Calu3 (cell line): ENCODE data around the gene GTPBP3. TPM values are rescaled to one million over a fixed set of nuclear protein-coding genes. Genes with fewer than 3 reads are reported as not detected.

Experiments
- BruUV-seq: library from RNA; stranded (reverse); fragments of 400-500 nt; replicated peaks from 2 replicates; lab custom pipeline; 2021; lab: Mats Ljungman, UMichigan
- CTCF ChIA-PET: fragments of 300-600 bp; sonication (Branson Sonifier 250); formaldehyde crosslinking; loops from one replicate; lab custom pipeline; 2022; ENCODE audit warnings: antibody characterized with exemption; lab: Charles Lee
- DNase-seq: peaks from one replicate; pipeline ENCODE4 v3.0.0; 2022
- H3K27ac Mint-ChIP-seq: one replicate; pipeline ENCODE4 v1.8.0; 2022; ENCODE audit warnings: mixed read lengths; ENCODE audit not compliant: unreplicated experiment
- H3K27me3 Mint-ChIP-seq: one replicate; pipeline ENCODE4 v1.8.0; 2022; ENCODE audit warnings: mixed read lengths; ENCODE audit not compliant: unreplicated experiment
- H3K36me3 Mint-ChIP-seq: one replicate; pipeline ENCODE4 v1.8.0; 2022; ENCODE audit warnings: mild to moderate bottlenecking, moderate library complexity, mixed read lengths; ENCODE audit not compliant: insufficient read depth, unreplicated experiment
- H3K4me1 Mint-ChIP-seq: one replicate; pipeline ENCODE4 v1.8.0; 2022; ENCODE audit warnings: mild to moderate bottlenecking, low read depth, mixed read lengths; ENCODE audit not compliant: unreplicated experiment
- H3K4me3 Mint-ChIP-seq: one replicate; pipeline ENCODE4 v1.8.0; 2022; ENCODE audit warnings: mild to moderate bottlenecking, low read depth, moderate library complexity, mixed read lengths; ENCODE audit not compliant: unreplicated experiment
- H3K9me3 Mint-ChIP-seq: one replicate; pipeline ENCODE4 v1.8.0; 2022; ENCODE audit warnings: low read depth, mixed read lengths; ENCODE audit not compliant: unreplicated experiment
- intact Hi-C: fragments of 100-400 bp; cut with micrococcal nuclease; formaldehyde crosslinking; loops from one replicate; pipeline ENCODE4 v1.10.0; 2022; ENCODE audit not compliant: unreplicated experiment
- total RNA-seq: library from RNA; stranded (reverse); gene quantifications from 2 replicates; pipeline ENCODE4 v1.2.3, GENCODE V29; 2022
- TF ChIP-seq, protein P1 (sequence below): fragments of 200-600 bp; IDR thresholded peaks from one replicate; pipeline ENCODE4 v1.8.0; 2022; ENCODE audit warnings: antibody characterized with exemption; ENCODE audit not compliant: unreplicated experiment

The GTPBP3 gene
- total RNA-seq, 1 experiment from 2014 or later: 40.9 TPM

DNA sequence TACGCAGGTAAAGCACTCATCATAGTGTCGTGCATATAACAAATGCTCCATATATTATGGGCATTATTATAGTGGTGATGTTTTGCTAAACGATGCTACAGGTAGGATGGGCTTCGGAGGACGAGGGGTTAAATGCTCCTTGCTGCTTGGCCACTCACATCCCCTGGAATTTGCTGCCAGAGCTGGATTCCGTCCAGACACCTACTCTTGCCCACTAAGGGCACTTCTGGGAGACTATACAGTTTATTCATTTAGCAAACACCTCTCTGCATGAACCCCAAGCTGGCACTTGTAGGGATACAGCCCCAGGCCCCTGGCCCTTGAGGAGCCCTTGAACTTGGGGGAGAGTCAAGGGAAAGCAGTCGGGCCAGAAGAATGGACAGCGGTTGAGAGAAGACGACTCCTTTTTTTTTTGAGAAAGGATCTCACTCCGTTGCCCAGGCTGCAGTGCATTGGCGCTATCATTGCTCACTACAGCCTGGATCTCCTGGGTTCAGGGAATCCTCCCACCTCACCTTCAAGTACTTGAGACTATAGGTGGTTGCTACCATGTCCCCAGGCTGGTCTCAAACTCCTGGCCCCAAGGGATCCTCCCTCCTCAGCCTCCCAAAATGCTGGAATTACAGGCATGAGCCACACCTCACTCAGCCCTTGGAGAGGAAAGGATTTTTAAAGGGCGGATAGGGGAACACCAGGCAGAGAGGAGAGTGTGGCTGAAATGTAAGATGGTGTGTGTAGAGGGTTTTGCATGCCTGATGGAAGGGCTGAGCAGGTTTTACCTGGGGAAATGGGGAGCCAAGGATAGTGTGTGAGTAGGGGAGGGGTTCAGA is 32.8 kb upstream of the GTPBP3 start:
- intact Hi-C loops: no loop called here
- H3K4me3 Mint-ChIP-seq: peak overlapping the region; percentile 72
- H3K27ac Mint-ChIP-seq: no peak overlapping the region
- TF ChIP-seq, protein P1, sequence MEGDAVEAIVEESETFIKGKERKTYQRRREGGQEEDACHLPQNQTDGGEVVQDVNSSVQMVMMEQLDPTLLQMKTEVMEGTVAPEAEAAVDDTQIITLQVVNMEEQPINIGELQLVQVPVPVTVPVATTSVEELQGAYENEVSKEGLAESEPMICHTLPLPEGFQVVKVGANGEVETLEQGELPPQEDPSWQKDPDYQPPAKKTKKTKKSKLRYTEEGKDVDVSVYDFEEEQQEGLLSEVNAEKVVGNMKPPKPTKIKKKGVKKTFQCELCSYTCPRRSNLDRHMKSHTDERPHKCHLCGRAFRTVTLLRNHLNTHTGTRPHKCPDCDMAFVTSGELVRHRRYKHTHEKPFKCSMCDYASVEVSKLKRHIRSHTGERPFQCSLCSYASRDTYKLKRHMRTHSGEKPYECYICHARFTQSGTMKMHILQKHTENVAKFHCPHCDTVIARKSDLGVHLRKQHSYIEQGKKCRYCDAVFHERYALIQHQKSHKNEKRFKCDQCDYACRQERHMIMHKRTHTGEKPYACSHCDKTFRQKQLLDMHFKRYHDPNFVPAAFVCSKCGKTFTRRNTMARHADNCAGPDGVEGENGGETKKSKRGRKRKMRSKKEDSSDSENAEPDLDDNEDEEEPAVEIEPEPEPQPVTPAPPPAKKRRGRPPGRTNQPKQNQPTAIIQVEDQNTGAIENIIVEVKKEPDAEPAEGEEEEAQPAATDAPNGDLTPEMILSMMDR: no peak
- no peaks in the 10 kb centered on the region for H3K27me3 Mint-ChIP-seq
- peaks cover 17% of the 10 kb centered on the region for H3K4me1 Mint-ChIP-seq
- no peak for DNase-seq
- H3K9me3 Mint-ChIP-seq: no peaks in the 10 kb centered on the region
- H3K36me3 Mint-ChIP-seq: peaks cover 37% of the 10 kb centered on the region
- CTCF ChIA-PET: interaction anchor here (0.6 to 1.1 kb wide), 5 partner anchors 11 to 81 kb away, joined by 3 to 18 read pairs (median 5); partner anchors contain the start of gene ANO8
- BruUV-seq: no TSS peak

DNA sequence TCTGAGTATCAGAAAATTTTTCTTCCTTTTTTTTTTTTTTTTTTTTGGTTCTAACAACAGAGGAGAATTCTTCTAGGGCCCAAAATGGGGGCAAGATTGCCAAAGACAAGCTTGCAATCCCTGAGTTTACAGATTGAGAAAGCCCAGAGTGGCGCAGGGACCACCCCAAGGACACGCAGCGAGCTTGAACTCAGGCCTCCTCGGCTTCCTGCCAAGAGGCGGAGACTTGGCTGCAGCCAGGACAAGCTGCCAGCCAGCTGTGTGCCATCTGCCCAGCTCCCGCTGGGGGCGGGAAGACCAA is 32.2 kb upstream of the GTPBP3 start:
- CTCF ChIA-PET: interaction anchor here (0.5 to 1.1 kb wide), 8 partner anchors 12 to 611 kb away, joined by 3 to 18 read pairs (median 5); partner anchors contain the start of gene ANO8
- no peaks in the 10 kb centered on the region for H3K27me3 Mint-ChIP-seq
- BruUV-seq: no TSS peak
- H3K36me3 Mint-ChIP-seq: peaks cover 42% of the 10 kb centered on the region
- H3K9me3 Mint-ChIP-seq: no peaks in the 10 kb centered on the region
- H3K27ac Mint-ChIP-seq: no peak overlapping the region
- no peak for DNase-seq
- intact Hi-C loops: no loop called here
- peak overlapping the region; percentile 72 for H3K4me3 Mint-ChIP-seq
- H3K4me1 Mint-ChIP-seq: peaks cover 17% of the 10 kb centered on the region
- TF ChIP-seq, protein P1: no peak

DNA sequence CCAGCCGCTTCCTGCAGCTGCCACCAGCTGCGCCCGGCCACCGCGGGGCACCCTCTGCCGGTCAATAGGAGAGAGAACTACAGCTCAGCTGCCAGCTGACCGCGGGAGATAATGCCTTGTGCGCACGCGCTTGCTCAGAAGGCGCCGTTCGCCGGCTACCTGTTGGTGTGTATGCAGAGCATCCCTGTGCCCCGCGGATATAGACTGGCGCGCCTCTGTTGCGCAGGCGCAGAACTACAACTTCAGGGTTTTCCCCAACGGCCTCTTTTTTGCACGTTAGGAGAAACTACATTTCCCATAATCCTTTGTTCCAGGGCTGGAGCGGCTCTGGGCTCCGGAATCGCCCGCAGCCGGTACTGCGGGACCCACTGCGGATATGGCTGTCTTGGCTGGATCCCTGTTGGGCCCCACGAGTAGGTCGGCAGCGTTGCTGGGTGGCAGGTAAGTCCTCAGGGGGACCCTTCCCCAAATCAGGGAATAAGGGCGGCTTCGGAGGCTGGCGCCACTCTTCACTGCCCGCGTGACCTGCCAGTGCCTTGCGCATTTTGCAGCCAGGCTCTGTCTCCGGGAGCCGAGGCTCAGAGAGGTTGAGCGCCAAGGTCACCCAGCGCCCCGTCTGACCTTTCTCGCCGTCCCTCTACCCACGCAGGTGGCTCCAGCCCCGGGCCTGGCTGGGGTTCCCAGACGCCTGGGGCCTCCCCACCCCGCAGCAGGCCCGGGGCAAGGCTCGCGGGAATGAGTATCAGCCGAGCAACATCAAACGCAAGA is 31.7 kb upstream of the GTPBP3 start, which contains the start of gene MRPL34:
TSS of gene MRPL34 (plus strand) at position 356 of the 768 bp plus-strand sequence. CDS start at position 377, 21 bp downstream.
- intact Hi-C loops: no loop called here
- TF ChIP-seq, protein P1: peak; percentile 62
- CTCF ChIA-PET: interaction anchor here (0.5 to 1.1 kb wide), 8 partner anchors 12 to 610 kb away, joined by 3 to 18 read pairs (median 5); partner anchors contain the start of gene ANO8
- Mint-ChIP-seq H3K4me3 (peak within 1 kb of the TSS; percentile 72), H3K27me3 (no peaks in the 10 kb centered on the region), H3K27ac (no peak within 1 kb of the TSS), H3K4me1 (peaks cover 17% of the 10 kb centered on the region), H3K9me3 (no peaks in the 10 kb centered on the region), H3K36me3 (peaks cover 45% of the 10 kb centered on the region)
- BruUV-seq: no TSS peak
- peak; percentile 94 for DNase-seq

DNA sequence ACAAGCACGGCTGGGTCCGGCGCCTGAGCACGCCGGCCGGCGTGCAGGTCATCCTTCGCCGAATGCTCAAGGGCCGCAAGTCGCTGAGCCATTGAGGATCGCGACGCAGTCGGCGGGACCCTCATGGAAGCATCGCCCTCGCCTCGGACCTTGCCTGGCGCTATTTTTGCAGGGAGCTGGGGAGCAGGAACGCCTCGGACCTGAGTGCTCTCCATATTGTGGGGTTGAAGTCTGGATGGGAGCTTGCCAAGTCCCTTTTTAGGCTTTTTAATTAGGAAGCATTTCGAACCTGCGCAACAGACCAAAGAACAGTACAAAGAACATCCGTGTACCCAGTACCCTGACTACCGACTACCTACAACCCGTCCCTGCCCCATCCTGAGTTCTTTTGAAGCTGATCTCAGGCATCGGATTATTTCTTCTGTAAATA is 31.1 kb upstream of the GTPBP3 start:
- H3K4me1 Mint-ChIP-seq: peaks cover 20% of the 10 kb centered on the region
- no peak overlapping the region for H3K27ac Mint-ChIP-seq
- intact Hi-C loops: no loop called here
- TF ChIP-seq, protein P1: no peak
- H3K9me3 Mint-ChIP-seq: no peaks in the 10 kb centered on the region
- no TSS peak for BruUV-seq
- peak overlapping the region; percentile 72 for H3K4me3 Mint-ChIP-seq
- H3K36me3 Mint-ChIP-seq: peaks cover 45% of the 10 kb centered on the region
- no peak for DNase-seq
- no peaks in the 10 kb centered on the region for H3K27me3 Mint-ChIP-seq
- CTCF ChIA-PET: no interaction called here
